Spleen (tissue), 7 donors: ENCODE data around the gene CHST13.

ENCODE experiments used
- CTCF ChIP-seq, 11 experiments: fragments of 200-600 bp in 7 of 11; fragments of 450-650 bp in 4 of 11; sonication (generic) in 4 of 11; IDR thresholded peaks in 8 of 11; conservative IDR thresholded peaks in 3 of 11; 1 replicate in 7 of 11; 2 replicates in 4 of 11; pipeline versions ENCODE4 v1.4.0 to v1.8.0; 2016 to 2021; ENCODE audit warnings: antibody characterized with exemption in 11 of 11, inconsistent platforms in 4 of 11, mild to moderate bottlenecking in 1 of 11
- POLR2A ChIP-seq, 3 donors: fragments of 450-650 bp; IDR thresholded peaks; one replicate each; pipeline ENCODE4 v1.5.1; 2017; ENCODE audit warnings: antibody characterized with exemption in 3 of 3, mild to moderate bottlenecking in 1 of 3
- POLR2AphosphoS5 ChIP-seq, 3 donors: sonication (generic); formaldehyde crosslinking; IDR thresholded peaks; one replicate each; pipeline ENCODE4 v1.5.1; 2017; ENCODE audit warnings: antibody characterized with exemption in 3 of 3
- donor health status: DM: no; HTN: no; CAD: no; lungs with moderate emphysema.
- donor health status: DM: no; HTN: no; CAD: no.
- donor health status: DM: no; HTN: no; CAD: no.

GRCh38 chr3:126558336-126559071 is 34.5 kb downstream of the CHST13 start, which contains the start of gene C3orf22:
- TF ChIP-seq CTCF (IDR thresholded peaks at IDR 0.05 in 8 of 11, conservative IDR thresholded peaks at IDR 0.05 in 3 of 11) (no peak), POLR2A (IDR thresholded peaks at IDR 0.05) (no peak), POLR2AphosphoS5 (IDR thresholded peaks at IDR 0.05) (no peak)
